HepG2 (cell line): ENCODE data around the gene HABP4. TPM values are rescaled to one million over a fixed set of nuclear protein-coding genes. Genes with fewer than 3 reads are reported as not detected.

Source experiments
- ARID2 ChIP-seq: sonication (generic); formaldehyde crosslinking; IDR thresholded peaks from 2 replicates; pipeline ENCODE4 v1.8.1; 2022; ENCODE audit warnings: mild to moderate bottlenecking, missing genetic modification reagents, borderline replicate concordance
- ATRX ChIP-seq: sonication (generic); formaldehyde crosslinking; IDR thresholded peaks from 2 replicates; pipeline ENCODE4 v1.4.0; 2020; ENCODE audit warnings: missing genetic modification reagents, borderline replicate concordance
- BATF2 ChIP-seq: sonication (generic); formaldehyde crosslinking; IDR thresholded peaks from 2 replicates; pipeline ENCODE4 v1.8.0; 2022; ENCODE audit warnings: mild to moderate bottlenecking, missing genetic modification reagents, moderate library complexity
- ELF1 ChIP-seq: sonication (generic); formaldehyde crosslinking; IDR thresholded peaks from 2 replicates; pipeline ENCODE4 v1.4.0; 2020; ENCODE audit warnings: missing genetic modification reagents
- EZH2 ChIP-seq: conservative IDR thresholded peaks from 2 replicates; pipeline ENCODE4 v1.6.1; 2012; ENCODE audit warnings: mild to moderate bottlenecking, low read depth, low read length, moderate library complexity
- FIP1L1 ChIP-seq: fragments of 200-400 bp; formaldehyde crosslinking; IDR thresholded peaks from 2 replicates; pipeline ENCODE4 v1.6.1; 2018; ENCODE audit warnings: low read depth, mild to moderate bottlenecking, low read length, moderate library complexity, borderline replicate concordance; ENCODE audit not compliant: insufficient read depth
- NBN ChIP-seq: fragments of 450-650 bp; conservative IDR thresholded peaks from 2 replicates; pipeline ENCODE4 v1.6.1; 2017
- RXRB ChIP-seq: IDR thresholded peaks from 2 replicates; pipeline ENCODE4 v1.6.1; 2016; ENCODE audit warnings: borderline replicate concordance, missing genetic modification reagents, missing compliant biosample characterization
- SNRNP70 ChIP-seq: fragments of 200-400 bp; formaldehyde crosslinking; IDR thresholded peaks from 2 replicates; pipeline ENCODE4 v1.6.1; 2017; ENCODE audit warnings: mild to moderate bottlenecking, low read depth, low read length, moderate library complexity
- SP5 ChIP-seq: IDR thresholded peaks from 2 replicates; pipeline ENCODE4 v1.6.1; 2016; ENCODE audit warnings: low read depth, borderline replicate concordance
- SRY ChIP-seq: sonication (generic); formaldehyde crosslinking; IDR thresholded peaks from 2 replicates; pipeline ENCODE4 v1.8.0; 2022; ENCODE audit warnings: mild to moderate bottlenecking, missing genetic modification reagents
- TCF7 ChIP-seq: sonication (generic); IDR thresholded peaks from 2 replicates; pipeline ENCODE4 v1.6.1; 2016; ENCODE audit warnings: antibody characterized with exemption, low read depth
- THAP9 ChIP-seq: sonication (generic); formaldehyde crosslinking; IDR thresholded peaks from 2 replicates; pipeline ENCODE4; 2020; ENCODE audit warnings: missing genetic modification reagents, mild to moderate bottlenecking, borderline replicate concordance
- ZNF224 ChIP-seq: sonication (generic); formaldehyde crosslinking; IDR thresholded peaks from 2 replicates; pipeline ENCODE4 v1.5.0; 2020; ENCODE audit warnings: mild to moderate bottlenecking, missing genetic modification reagents
- ZNF251 ChIP-seq: sonication (generic); formaldehyde crosslinking; IDR thresholded peaks from 2 replicates; pipeline ENCODE4 v1.9.0; 2021; ENCODE audit warnings: mild to moderate bottlenecking, missing genetic modification reagents
- ZNF335 ChIP-seq: sonication (generic); formaldehyde crosslinking; IDR thresholded peaks from 2 replicates; pipeline ENCODE4 v1.4.0; 2020; ENCODE audit warnings: missing genetic modification reagents
- ZNF451 ChIP-seq: sonication (generic); formaldehyde crosslinking; IDR thresholded peaks from 2 replicates; pipeline ENCODE4 v1.5.0; 2020; ENCODE audit warnings: mild to moderate bottlenecking, missing genetic modification reagents
- ZNF543 ChIP-seq: sonication (generic); formaldehyde crosslinking; IDR thresholded peaks from 2 replicates; pipeline ENCODE4 v1.4.0; 2020; ENCODE audit warnings: mild to moderate bottlenecking, missing genetic modification reagents
- ZNF687 ChIP-seq: sonication (generic); formaldehyde crosslinking; IDR thresholded peaks from 2 replicates; pipeline ENCODE4 v1.5.1; 2020; ENCODE audit warnings: mild to moderate bottlenecking, missing genetic modification reagents, moderate library complexity
- ZNF792 ChIP-seq: IDR thresholded peaks from 2 replicates; pipeline ENCODE4 v1.6.1; 2016
- ZSCAN20 ChIP-seq: sonication (generic); formaldehyde crosslinking; IDR thresholded peaks from 2 replicates; pipeline ENCODE4 v1.4.0; 2020; ENCODE audit warnings: missing genetic modification reagents, mild to moderate bottlenecking, borderline replicate concordance
- polyA plus RNA-seq, 8 experiments: library from polyadenylated mRNA; depleted of rRNA in 3 of 8; stranded (reverse) in 7 of 8; unstranded in 1 of 8; fragments of >200 nt; fragmentation: Illumina TruSeq in 4 of 8; extraction: Trizol in 4 of 8; gene quantifications; 2 replicates each; pipeline versions ENCODE4 v1.2.1 to v1.2.3, GENCODE V29; 2011 to 2016; ENCODE audit warnings: low read depth in 4 of 8, missing spikeins in 1 of 8, mixed read lengths in 1 of 8; ENCODE audit not compliant: insufficient read depth in 1 of 8
- total RNA-seq, 5 experiments: library from RNA; depleted of rRNA; stranded (reverse); fragments of >200 nt; fragmentation: Illumina TruSeq; extraction: Trizol; gene quantifications; 2 replicates each; pipeline ENCODE4 v1.2.3, GENCODE V29; 2016; ENCODE audit warnings: low read depth in 1 of 5

The HABP4 gene
- total and polyA plus RNA-seq, 2 of the 13 experiments (the other 11 are each of a cell fraction or from before 2014, with no cell fraction given): 14.3 to 26.6 TPM

- TF ChIP-seq SP5 (peak; percentile 43; the same call in 1 of the 2 replicates), ZNF451 (CRISPR knock-in tag) (peak; percentile 67; the same call in 1 of the 2 replicates), ARID2 (CRISPR knock-in tag) (no peak), SRY (peak; percentile 93), SNRNP70 (no peak), ZNF335 (CRISPR knock-in tag) (peak; percentile 62; the same call in 1 of the 2 replicates), EZH2 (no peak), THAP9 (CRISPR knock-in tag) (peak; percentile 81), ATRX (CRISPR knock-in tag) (no peak), ZNF687 (CRISPR knock-in tag) (peak; percentile 97), ZNF251 (peak; percentile 73; the same call in 1 of the 2 replicates), ZNF792 (CRISPR knock-in tag) (peak; percentile 70; the same call in 1 of the 2 replicates), RXRB (CRISPR knock-in tag) (peak; percentile 87), ZNF543 (CRISPR knock-in tag) (peak; percentile 85), ZSCAN20 (no peak), FIP1L1 (no peak), BATF2 (CRISPR knock-in tag) (0 out of 2 replicates have a peak, but pooled peaks have one; percentile 58), TCF7 (peak; percentile 69), ELF1 (peak; percentile 18; the same call in 1 of the 2 replicates), NBN (no peak), ZNF224 (no peak)
Measured at GRCh38 chr9:96436456-96437126, 13.4 kb upstream of the HABP4 start (continued).
